AG10803 (cell line): ENCODE results near the gene FOXC2.

ENCODE experiments used
- DNase-seq: peaks from one replicate; pipeline ENCODE4 v3.0.0; 2010; ENCODE audit warnings: low read depth
- H3K4me3 ChIP-seq: 2 replicates; pipeline ENCODE4 v1.5.1; 2011; ENCODE audit warnings: mild to moderate bottlenecking, low read length, control low read depth
- CTCF ChIP-seq: conservative IDR thresholded peaks from 2 replicates; pipeline ENCODE4 v1.5.1; 2011; ENCODE audit warnings: mild to moderate bottlenecking, low read length, control low read depth, inconsistent platforms

Gene FOXC2

GRCh38 chr16:86601356-86601755 is 34.7 kb downstream of the FOXC2 start:
- H3K4me3 ChIP-seq: no peak overlapping the region
- no peak for TF ChIP-seq CTCF
- no peak for DNase-seq

- H3K4me3 ChIP-seq: no peak overlapping the region
- DNase-seq: no peak
- no peak for TF ChIP-seq CTCF
Measured at GRCh38 chr16:86602521-86602920, 35.9 kb downstream of the FOXC2 start.

GRCh38 chr16:86604436-86605193 is 38.0 kb downstream of the FOXC2 start:
- TF ChIP-seq CTCF: no peak
- no peak overlapping the region for H3K4me3 ChIP-seq

GRCh38 chr16:86605950-86606349 is 39.3 kb downstream of the FOXC2 start:
- TF ChIP-seq CTCF: no peak

More at GRCh38 chr16:86604436-86605193, 38.0 kb downstream of the FOXC2 start:
- DNase-seq: no peak

GRCh38 chr16:86608301-86608747 is 41.7 kb downstream of the FOXC2 start:
- DNase-seq: peak; percentile 63
- TF ChIP-seq CTCF: 0 out of 2 replicates have a peak, but pooled peaks have one; percentile 5
- H3K4me3 ChIP-seq: no peak overlapping the region

More at GRCh38 chr16:86605950-86606349, 39.3 kb downstream of the FOXC2 start:
- H3K4me3 ChIP-seq: no peak overlapping the region
- DNase-seq: no peak

GRCh38 chr16:86609115-86609514 is 42.5 kb downstream of the FOXC2 start:
- DNase-seq: peak; percentile 98
- TF ChIP-seq CTCF: no peak
- H3K4me3 ChIP-seq: no peak overlapping the region

- no peak overlapping the region for H3K4me3 ChIP-seq
- DNase-seq: no peak
- no peak for TF ChIP-seq CTCF
Measured at GRCh38 chr16:86609661-86610060, 43.0 kb downstream of the FOXC2 start.
